IPS-18c (cell line): ENCODE results near the gene EPHA5.

ENCODE experiments used
- H3K4me3 ChIP-seq: 2 replicates; pipeline ENCODE4 v1.7.0; 2013; ENCODE audit warnings: low read depth, mild to moderate bottlenecking, low read length, moderate library complexity; ENCODE audit not compliant: insufficient read depth
- H3K9me3 ChIP-seq: one replicate; pipeline ENCODE4 v1.6.1; 2013; ENCODE audit warnings: mild to moderate bottlenecking, low read length, moderate library complexity; ENCODE audit not compliant: control insufficient read depth, insufficient read depth

Gene EPHA5

GRCh38 chr4:65651031-65651430 lies 19.3 kb downstream of the EPHA5 start:
- no peaks in the 10 kb centered on the region for H3K9me3 ChIP-seq
- H3K4me3 ChIP-seq: no peak overlapping the region

DNA sequence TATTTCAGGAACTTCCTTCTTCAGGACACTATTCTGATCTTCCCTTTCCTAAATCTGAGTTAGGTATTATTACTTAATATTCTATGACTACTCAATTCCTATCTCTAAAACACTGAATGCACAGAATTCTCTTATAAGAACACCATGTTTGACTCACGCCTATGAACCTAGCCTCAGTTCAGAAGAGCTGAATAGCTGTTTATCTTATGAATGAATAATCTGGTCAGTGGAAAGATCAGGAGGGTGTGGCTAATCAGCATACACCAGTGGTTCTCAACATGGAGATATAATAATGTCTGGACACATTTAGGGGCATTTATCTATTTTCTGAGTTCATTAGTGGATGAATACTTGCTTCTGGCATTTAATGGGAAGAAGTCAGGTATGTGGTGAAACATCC lies 24.2 kb downstream of the EPHA5 start:
- Histone ChIP-seq H3K4me3 (no peak overlapping the region), H3K9me3 (no peaks in the 10 kb centered on the region)

GRCh38 chr4:65645185-65645584 lies 25.1 kb downstream of the EPHA5 start:
- no peaks in the 10 kb centered on the region for H3K9me3 ChIP-seq
- no peak overlapping the region for H3K4me3 ChIP-seq

GRCh38 chr4:65635051-65635821 lies 35.1 kb downstream of the EPHA5 start:
- no peaks in the 10 kb centered on the region for H3K9me3 ChIP-seq
- no peak overlapping the region for H3K4me3 ChIP-seq

GRCh38 chr4:65624651-65625050 lies 45.6 kb downstream of the EPHA5 start:
- no peak overlapping the region for H3K4me3 ChIP-seq
- no peaks in the 10 kb centered on the region for H3K9me3 ChIP-seq

GRCh38 chr4:65623506-65623905 lies 46.8 kb downstream of the EPHA5 start:
- no peaks in the 10 kb centered on the region for H3K9me3 ChIP-seq
- no peak overlapping the region for H3K4me3 ChIP-seq

DNA sequence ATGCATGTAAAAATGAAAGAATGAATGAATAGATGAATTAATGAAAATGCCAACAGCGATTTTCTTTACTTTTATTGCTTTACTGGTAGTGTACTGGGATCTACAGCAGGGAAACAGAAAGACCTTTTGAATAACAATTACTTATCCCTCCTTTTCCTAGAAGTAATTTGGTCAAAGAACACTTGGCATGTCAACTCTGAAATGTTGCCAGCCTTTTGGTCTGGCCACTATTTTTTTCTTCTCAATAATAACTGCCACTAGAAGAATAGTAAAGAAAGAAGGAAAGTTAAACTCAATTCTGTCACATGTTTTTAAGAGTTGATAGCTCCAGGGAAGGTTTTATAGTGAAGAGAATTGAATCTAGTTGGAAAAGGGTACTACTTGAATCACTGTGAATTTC lies 52.9 kb downstream of the EPHA5 start:
- Histone ChIP-seq H3K9me3 (no peaks in the 10 kb centered on the region), H3K4me3 (no peak overlapping the region)

- no peak overlapping the region for H3K4me3 ChIP-seq
- no peaks in the 10 kb centered on the region for H3K9me3 ChIP-seq
These were observed 65.8 kb downstream of the EPHA5 start for GRCh38 chr4:65604515-65604914.

- no peaks in the 10 kb centered on the region for H3K9me3 ChIP-seq
- H3K4me3 ChIP-seq: no peak overlapping the region
These were observed 69.6 kb downstream of the EPHA5 start for GRCh38 chr4:65600656-65601055.

- H3K4me3 ChIP-seq: no peak overlapping the region
- no peaks in the 10 kb centered on the region for H3K9me3 ChIP-seq
These were observed 70.9 kb downstream of the EPHA5 start for GRCh38 chr4:65599340-65599739.

GRCh38 chr4:65597697-65598096 lies 72.6 kb downstream of the EPHA5 start:
- Histone ChIP-seq H3K9me3 (no peaks in the 10 kb centered on the region), H3K4me3 (no peak overlapping the region)

DNA sequence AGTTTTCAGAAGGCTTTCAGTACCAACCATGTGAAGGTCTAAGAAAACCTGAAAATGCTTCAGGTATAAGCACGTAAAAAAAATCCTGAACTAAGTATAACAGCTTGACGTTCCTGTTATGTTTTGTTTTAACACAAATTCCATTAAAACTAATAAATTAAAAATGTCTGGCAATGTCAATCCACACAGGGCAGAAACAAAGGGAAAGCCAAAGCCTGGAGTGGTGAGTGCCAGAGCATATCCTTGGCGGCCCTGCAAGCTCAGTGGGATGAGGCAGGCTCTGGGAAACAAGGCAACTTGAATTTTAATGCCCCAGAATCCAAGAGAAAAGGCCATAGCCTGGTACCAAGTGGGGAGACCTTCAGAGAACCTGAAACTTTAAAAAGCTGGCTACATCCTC lies 78.2 kb downstream of the EPHA5 start:
- no peak overlapping the region for H3K4me3 ChIP-seq
- no peaks in the 10 kb centered on the region for H3K9me3 ChIP-seq

DNA sequence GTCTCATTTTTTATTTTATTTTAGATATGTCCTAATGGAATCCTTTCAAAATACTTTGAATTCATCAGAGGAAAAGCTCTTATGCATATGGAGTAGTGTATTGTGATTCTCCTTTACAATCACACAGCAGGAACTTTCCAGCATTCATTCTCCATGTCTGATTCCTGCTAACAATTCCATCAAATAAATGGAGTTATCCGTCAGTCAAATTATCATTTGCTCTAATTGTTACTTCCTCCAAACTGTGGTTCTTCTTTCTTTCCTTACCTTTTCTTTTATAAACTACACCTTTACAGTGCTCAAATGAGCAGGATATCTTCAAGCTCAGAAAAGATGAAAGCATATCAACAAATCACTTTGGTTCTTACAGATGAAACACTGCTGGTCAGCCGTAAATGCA lies 80.4 kb downstream of the EPHA5 start:
- H3K9me3 ChIP-seq: no peaks in the 10 kb centered on the region
- H3K4me3 ChIP-seq: no peak overlapping the region

GRCh38 chr4:65589331-65589730 lies 81.0 kb downstream of the EPHA5 start:
- H3K4me3 ChIP-seq: no peak overlapping the region
- no peaks in the 10 kb centered on the region for H3K9me3 ChIP-seq

DNA sequence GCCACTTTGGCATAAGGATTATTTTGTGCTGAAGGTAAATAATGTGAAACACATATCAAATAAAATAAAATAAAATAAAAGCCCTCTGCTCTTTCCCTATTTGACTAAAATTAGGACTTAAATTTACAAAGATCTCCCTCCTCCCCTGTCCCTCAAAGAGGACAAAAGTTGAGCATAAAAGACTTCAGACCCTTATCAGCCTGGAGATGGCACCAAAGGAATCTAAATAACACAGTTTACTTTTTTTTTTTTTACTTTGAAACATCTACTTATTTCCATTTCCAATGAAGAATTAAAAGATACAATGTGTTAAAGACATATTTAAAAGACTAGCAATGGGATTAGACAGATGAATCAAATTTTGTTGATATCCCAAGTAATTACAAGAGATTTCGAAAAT lies 89.7 kb downstream of the EPHA5 start:
- H3K4me3 ChIP-seq: no peak overlapping the region
- H3K9me3 ChIP-seq: no peaks in the 10 kb centered on the region

GRCh38 chr4:65566473-65566872 lies 103.8 kb downstream of the EPHA5 start:
- H3K4me3 ChIP-seq: no peak overlapping the region
- H3K9me3 ChIP-seq: no peaks in the 10 kb centered on the region

- no peaks in the 10 kb centered on the region for H3K9me3 ChIP-seq
- H3K4me3 ChIP-seq: no peak overlapping the region
These were observed 109.1 kb downstream of the EPHA5 start for GRCh38 chr4:65561164-65561563.

GRCh38 chr4:65559270-65559669 lies 111.0 kb downstream of the EPHA5 start:
- H3K9me3 ChIP-seq: no peaks in the 10 kb centered on the region
- no peak overlapping the region for H3K4me3 ChIP-seq

- Histone ChIP-seq H3K9me3 (no peaks in the 10 kb centered on the region), H3K4me3 (no peak overlapping the region)
These were observed 118.2 kb downstream of the EPHA5 start for GRCh38 chr4:65552057-65552456.
